ENCODE measurements around the gene DNMT3A.

DNMT3A gene

GRCh38 chr2:25358836-25359235 is 17.1 kb upstream of the DNMT3A start:
- H3K4me2 ChIP-seq (ENCODE audit: low read length, poor library complexity, severe bottlenecking) = no peak overlapping the region
- no peak overlapping the region for H4K91ac ChIP-seq (ENCODE audit: low read length)
- no peak for DNase-seq
- H3K9ac ChIP-seq (ENCODE audit: low read length) = no peak overlapping the region
- H3K79me1 ChIP-seq (replicated peaks; ENCODE audit: low read length, poor library complexity, severe bottlenecking) = no peaks in the 10 kb centered on the region
- H3K4me1 ChIP-seq (ENCODE audit: control insufficient read depth, insufficient read depth, low read depth, low read length) = peaks cover 5% of the 10 kb centered on the region
- no peak overlapping the region for H2AK5ac ChIP-seq (ENCODE audit: low read length, severe bottlenecking)
- peaks cover 0 to 9% of the 10 kb centered on the region in 2 experiments for H3K27me3 ChIP-seq (ENCODE audit: control insufficient read depth in 1 of 2, insufficient read depth in 1 of 2, low read length in 2 of 2)
- H2BK5ac ChIP-seq (ENCODE audit: low read depth, low read length, poor library complexity, severe bottlenecking) = no peak overlapping the region
- no peaks in the 10 kb centered on the region for H3K36me3 ChIP-seq (ENCODE audit: control insufficient read depth in 1 of 2, insufficient read depth in 2 of 2, low read depth in 1 of 2, low read length in 2 of 2)
- no peak overlapping the region for H2AFZ ChIP-seq (ENCODE audit: low read depth, low read length)
- no peaks in the 10 kb centered on the region for H3K9me3 ChIP-seq (ENCODE audit: control insufficient read depth, low read length)
- H3K27ac ChIP-seq (ENCODE audit: low read length, poor library complexity, severe bottlenecking) = no peak overlapping the region
- WGBS = 93% methylated on average over 6 of the region's 8 CpGs
- no peak overlapping the region for H4K8ac ChIP-seq (ENCODE audit: low read length)
- H2BK120ac ChIP-seq (ENCODE audit: low read depth, low read length) = no peak overlapping the region
- no peak overlapping the region for H3K18ac ChIP-seq (ENCODE audit: low read depth in 1 of 2, low read length in 2 of 2)
- no peak overlapping the region for H3K4me3 ChIP-seq (ENCODE audit: insufficient read depth in 1 of 2, low read depth in 1 of 2, low read length in 2 of 2)
- no peak overlapping the region for H3K23ac ChIP-seq (ENCODE audit: low read length in 2 of 2)
- no peak overlapping the region for H2BK15ac ChIP-seq (ENCODE audit: low read depth, poor library complexity, severe bottlenecking)
- no peak overlapping the region for H3K4ac ChIP-seq (ENCODE audit: low read depth in 1 of 2, low read length in 2 of 2)
- H2BK12ac ChIP-seq (ENCODE audit: low read length in 2 of 2) = no peak overlapping the region
- no peak overlapping the region for H3K14ac ChIP-seq (ENCODE audit: low read length in 2 of 2)

- Histone ChIP-seq H2BK12ac (ENCODE audit: low read length in 2 of 2) (no peak overlapping the region), H3K27ac (ENCODE audit: low read length, poor library complexity, severe bottlenecking) (no peak overlapping the region), H4K91ac (ENCODE audit: low read length) (no peak overlapping the region), H3K23ac (ENCODE audit: low read length in 2 of 2) (no peak overlapping the region), H3K27me3 (ENCODE audit: control insufficient read depth in 1 of 2, insufficient read depth in 1 of 2, low read length in 2 of 2) (peaks cover 0 to 9% of the 10 kb centered on the region in 2 experiments), H3K79me1 (replicated peaks; ENCODE audit: low read length, poor library complexity, severe bottlenecking) (no peaks in the 10 kb centered on the region), H3K9me3 (ENCODE audit: control insufficient read depth, low read length) (no peaks in the 10 kb centered on the region), H3K4me3 (ENCODE audit: insufficient read depth in 1 of 2, low read depth in 1 of 2, low read length in 2 of 2) (no peak overlapping the region), H4K8ac (ENCODE audit: low read length) (no peak overlapping the region), H3K4me2 (ENCODE audit: low read length, poor library complexity, severe bottlenecking) (no peak overlapping the region), H3K36me3 (ENCODE audit: control insufficient read depth in 1 of 2, insufficient read depth in 2 of 2, low read depth in 1 of 2, low read length in 2 of 2) (no peaks in the 10 kb centered on the region), H3K9ac (ENCODE audit: low read length) (no peak overlapping the region), H2BK15ac (ENCODE audit: low read depth, poor library complexity, severe bottlenecking) (no peak overlapping the region), H2BK5ac (ENCODE audit: low read depth, low read length, poor library complexity, severe bottlenecking) (no peak overlapping the region), H3K14ac (ENCODE audit: low read length in 2 of 2) (no peak overlapping the region), H2AK5ac (ENCODE audit: low read length, severe bottlenecking) (no peak overlapping the region), H2BK120ac (ENCODE audit: low read depth, low read length) (no peak overlapping the region), H3K18ac (ENCODE audit: low read depth in 1 of 2, low read length in 2 of 2) (no peak overlapping the region), H2AFZ (ENCODE audit: low read depth, low read length) (no peak overlapping the region), H3K4me1 (ENCODE audit: control insufficient read depth, insufficient read depth, low read depth, low read length) (peaks cover 5% of the 10 kb centered on the region), H3K4ac (ENCODE audit: low read depth in 1 of 2, low read length in 2 of 2) (no peak overlapping the region)
- 94% methylated on average over 6 of the region's 6 CpGs for WGBS
- no peak for DNase-seq
Measured at GRCh38 chr2:25358249-25358815, 16.6 kb upstream of the DNMT3A start.

GRCh38 chr2:25356088-25356487 is 14.4 kb upstream of the DNMT3A start:
- H3K27me3 ChIP-seq (ENCODE audit: control insufficient read depth in 1 of 2, insufficient read depth in 1 of 2, low read length in 2 of 2) = peaks cover 0 to 9% of the 10 kb centered on the region in 2 experiments
- H2BK15ac ChIP-seq (ENCODE audit: low read depth, poor library complexity, severe bottlenecking) = no peak overlapping the region
- H3K4me2 ChIP-seq (ENCODE audit: low read length, poor library complexity, severe bottlenecking) = no peak overlapping the region
- H2AK5ac ChIP-seq (ENCODE audit: low read length, severe bottlenecking) = no peak overlapping the region
- H3K9ac ChIP-seq (ENCODE audit: low read length) = no peak overlapping the region
- WGBS = 59% methylated on average over 4 of the region's 4 CpGs
- DNase-seq = no peak
- no peak overlapping the region for H4K91ac ChIP-seq (ENCODE audit: low read length)
- no peaks in the 10 kb centered on the region for H3K36me3 ChIP-seq (ENCODE audit: control insufficient read depth in 1 of 2, insufficient read depth in 2 of 2, low read depth in 1 of 2, low read length in 2 of 2)
- no peak overlapping the region for H3K4ac ChIP-seq (ENCODE audit: low read depth in 1 of 2, low read length in 2 of 2)
- H3K27ac ChIP-seq (ENCODE audit: low read length, poor library complexity, severe bottlenecking) = no peak overlapping the region
- H2BK5ac ChIP-seq (ENCODE audit: low read depth, low read length, poor library complexity, severe bottlenecking) = no peak overlapping the region
- no peaks in the 10 kb centered on the region for H3K4me1 ChIP-seq (ENCODE audit: control insufficient read depth, insufficient read depth, low read depth, low read length)
- no peak overlapping the region for H2BK12ac ChIP-seq (ENCODE audit: low read length in 2 of 2)
- no peak overlapping the region for H3K23ac ChIP-seq (ENCODE audit: low read length in 2 of 2)
- no peak overlapping the region for H3K4me3 ChIP-seq (ENCODE audit: insufficient read depth in 1 of 2, low read depth in 1 of 2, low read length in 2 of 2)
- no peaks in the 10 kb centered on the region for H3K79me1 ChIP-seq (replicated peaks; ENCODE audit: low read length, poor library complexity, severe bottlenecking)
- no peak overlapping the region for H3K14ac ChIP-seq (ENCODE audit: low read length in 2 of 2)
- no peak overlapping the region for H4K8ac ChIP-seq (ENCODE audit: low read length)
- no peak overlapping the region for H2BK120ac ChIP-seq (ENCODE audit: low read depth, low read length)
- H2AFZ ChIP-seq (ENCODE audit: low read depth, low read length) = no peak overlapping the region
- no peak overlapping the region for H3K18ac ChIP-seq (ENCODE audit: low read depth in 1 of 2, low read length in 2 of 2)
- H3K9me3 ChIP-seq (ENCODE audit: control insufficient read depth, low read length) = no peaks in the 10 kb centered on the region

GRCh38 chr2:25355270-25355669 is 13.5 kb upstream of the DNMT3A start:
- Histone ChIP-seq H2BK5ac (ENCODE audit: low read depth, low read length, poor library complexity, severe bottlenecking) (no peak overlapping the region), H3K18ac (ENCODE audit: low read depth in 1 of 2, low read length in 2 of 2) (no peak overlapping the region), H3K23ac (ENCODE audit: low read length in 2 of 2) (no peak overlapping the region), H3K4me3 (ENCODE audit: insufficient read depth in 1 of 2, low read depth in 1 of 2, low read length in 2 of 2) (no peak overlapping the region), H2BK12ac (ENCODE audit: low read length in 2 of 2) (no peak overlapping the region), H2BK120ac (ENCODE audit: low read depth, low read length) (no peak overlapping the region), H3K4ac (ENCODE audit: low read depth in 1 of 2, low read length in 2 of 2) (no peak overlapping the region), H2AFZ (ENCODE audit: low read depth, low read length) (no peak overlapping the region), H3K4me1 (ENCODE audit: control insufficient read depth, insufficient read depth, low read depth, low read length) (no peaks in the 10 kb centered on the region), H3K9ac (ENCODE audit: low read length) (no peak overlapping the region), H3K36me3 (ENCODE audit: control insufficient read depth in 1 of 2, insufficient read depth in 2 of 2, low read depth in 1 of 2, low read length in 2 of 2) (no peaks in the 10 kb centered on the region), H3K4me2 (ENCODE audit: low read length, poor library complexity, severe bottlenecking) (no peak overlapping the region), H2AK5ac (ENCODE audit: low read length, severe bottlenecking) (no peak overlapping the region), H4K91ac (ENCODE audit: low read length) (no peak overlapping the region), H2BK15ac (ENCODE audit: low read depth, poor library complexity, severe bottlenecking) (no peak overlapping the region), H3K14ac (ENCODE audit: low read length in 2 of 2) (no peak overlapping the region), H3K9me3 (ENCODE audit: control insufficient read depth, low read length) (no peaks in the 10 kb centered on the region), H3K79me1 (replicated peaks; ENCODE audit: low read length, poor library complexity, severe bottlenecking) (no peaks in the 10 kb centered on the region), H4K8ac (ENCODE audit: low read length) (no peak overlapping the region), H3K27me3 (ENCODE audit: control insufficient read depth in 1 of 2, insufficient read depth in 1 of 2, low read length in 2 of 2) (peaks cover 0 to 9% of the 10 kb centered on the region in 2 experiments), H3K27ac (ENCODE audit: low read length, poor library complexity, severe bottlenecking) (no peak overlapping the region)
- 91% methylated on average over 8 of the region's 8 CpGs for WGBS
- DNase-seq = no peak
